HG03354 (cell line): ENCODE data around the gene CNOT11.
A peak's percentile ranks its signal among the peaks of the same experiment; 100 is the strongest.

ENCODE experiments used
- ATAC-seq: cut with Tn5 transposase; IDR thresholded peaks from one replicate; pipeline ENCODE4 v1.9.1; 2021; ENCODE audit warnings: mild to moderate bottlenecking; ENCODE audit not compliant: unreplicated experiment, poor library complexity, severe bottlenecking

Gene CNOT11

DNA sequence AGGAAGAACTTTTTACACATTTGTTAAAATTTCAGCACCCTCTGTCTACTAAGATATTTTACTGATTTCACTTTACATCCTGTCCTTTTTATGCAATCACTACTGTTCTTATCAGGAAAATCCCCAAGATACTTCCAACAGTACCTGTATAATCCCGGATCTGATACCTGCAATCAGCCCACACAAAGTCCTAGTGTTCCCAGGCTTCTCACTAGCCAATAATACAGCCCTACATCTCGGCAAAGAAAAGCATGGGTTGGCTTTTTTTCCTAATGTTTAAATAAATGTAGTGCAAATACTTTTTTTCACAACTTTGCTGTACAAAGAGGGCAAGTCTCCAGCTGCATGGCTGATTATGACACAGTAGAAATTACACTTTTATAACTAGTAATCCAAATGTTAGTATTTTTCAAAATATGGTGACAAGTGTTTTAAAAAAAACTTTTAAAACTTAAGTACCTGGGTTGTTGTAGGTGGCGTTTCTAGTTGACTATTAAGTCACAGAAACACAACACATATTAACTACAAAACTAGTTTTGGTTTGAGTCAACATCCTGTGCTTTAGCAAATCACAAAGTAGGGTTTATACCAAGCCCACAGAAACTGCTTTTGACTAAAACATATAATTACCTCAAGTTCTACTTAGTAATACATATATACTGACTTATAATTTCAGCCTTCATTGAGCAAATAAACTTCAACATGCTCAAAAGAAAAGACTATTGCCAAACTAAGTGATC lies 19.5 kb downstream of the CNOT11 start:
- ATAC-seq, result peak; percentile 82

GRCh38 chr2:101273056-101273455 lies 20.4 kb downstream of the CNOT11 start:
- ATAC-seq, result no peak

GRCh38 chr2:101274142-101274541 lies 21.5 kb downstream of the CNOT11 start:
- no peak for ATAC-seq

- ATAC-seq, result no peak
These were observed 24.4 kb downstream of the CNOT11 start for GRCh38 chr2:101277111-101277510.

- ATAC-seq, result no peak
These were observed 26.2 kb downstream of the CNOT11 start for GRCh38 chr2:101278925-101279324.

DNA sequence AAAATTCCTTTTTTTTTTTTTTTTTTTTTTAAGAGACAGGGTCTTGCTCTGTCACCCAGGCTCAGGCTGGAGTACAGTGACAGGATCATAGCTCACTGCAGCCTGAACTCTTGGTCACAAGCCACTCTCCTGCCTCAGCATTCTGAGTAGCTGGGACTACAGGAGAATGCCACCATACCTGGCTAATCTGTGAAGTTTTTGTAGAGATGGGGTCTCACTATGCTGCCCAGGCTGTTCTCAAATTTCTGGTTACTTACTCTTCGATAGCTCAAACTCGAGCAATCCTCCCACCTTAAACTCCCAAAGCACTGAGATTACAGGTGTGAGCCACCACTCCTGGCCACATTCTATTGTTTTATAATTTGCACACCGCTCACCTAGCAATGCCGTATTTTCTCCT lies 28.8 kb downstream of the CNOT11 start:
- no peak for ATAC-seq

GRCh38 chr2:101282980-101283379 lies 30.3 kb downstream of the CNOT11 start:
- ATAC-seq, result no peak

DNA sequence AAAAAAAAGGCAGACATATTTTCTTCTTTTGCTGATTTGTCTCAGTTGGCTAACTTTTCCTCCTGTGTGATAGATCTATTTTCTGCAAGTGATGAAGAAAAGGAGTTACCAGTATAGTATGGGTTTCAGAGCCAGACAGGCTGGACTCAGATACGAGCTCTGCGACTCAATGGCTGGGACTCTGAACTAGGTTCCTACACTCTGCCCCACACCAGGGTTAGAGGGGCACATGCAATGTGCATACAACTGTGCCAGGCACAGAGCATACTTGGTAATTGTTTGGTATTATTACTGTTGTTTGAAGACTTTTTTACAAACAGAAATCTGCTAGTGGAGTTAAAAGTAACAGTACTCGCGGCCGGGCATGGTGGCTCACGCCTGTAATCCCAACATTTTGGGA lies 34.0 kb downstream of the CNOT11 start:
- no peak for ATAC-seq

DNA sequence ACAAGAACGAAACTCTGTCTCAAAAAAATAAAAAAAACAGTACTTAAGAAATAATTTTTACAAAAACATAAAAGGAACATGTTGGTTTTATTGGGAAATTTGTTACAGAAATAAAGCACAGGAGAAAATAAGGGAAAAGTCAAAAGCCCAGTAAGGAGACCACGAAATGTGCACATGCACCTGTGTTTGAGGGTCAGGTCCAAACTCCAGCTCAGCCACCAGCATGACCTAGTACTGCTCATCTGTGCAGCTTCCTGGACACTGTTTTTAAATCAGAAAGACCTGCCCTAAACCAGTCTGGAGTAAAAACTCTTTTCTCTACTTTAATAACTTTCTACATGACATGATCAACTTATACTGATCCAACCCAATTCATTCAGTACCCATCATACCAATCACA lies 34.6 kb downstream of the CNOT11 start:
- no peak for ATAC-seq

GRCh38 chr2:101290711-101291110 lies 38.0 kb downstream of the CNOT11 start:
- no peak for ATAC-seq

DNA sequence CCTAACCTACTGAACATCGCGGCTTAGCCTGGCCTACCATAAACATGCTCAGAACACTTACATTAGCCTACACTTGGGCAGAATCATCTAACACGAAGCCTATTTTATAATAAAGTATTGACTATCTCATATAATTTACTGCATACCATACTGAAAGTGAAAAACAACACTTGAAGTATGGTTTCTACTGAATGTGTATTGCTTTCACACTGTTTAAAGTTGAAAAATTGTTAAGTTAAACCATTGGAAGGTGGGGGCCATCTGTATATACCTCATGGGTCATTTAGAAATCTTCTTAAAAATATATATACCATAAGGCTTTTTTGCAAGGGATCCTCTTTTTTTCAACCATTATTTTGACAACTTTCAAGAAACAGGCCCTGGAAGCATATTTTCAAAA lies 39.3 kb downstream of the CNOT11 start:
- peak; percentile 67 for ATAC-seq

DNA sequence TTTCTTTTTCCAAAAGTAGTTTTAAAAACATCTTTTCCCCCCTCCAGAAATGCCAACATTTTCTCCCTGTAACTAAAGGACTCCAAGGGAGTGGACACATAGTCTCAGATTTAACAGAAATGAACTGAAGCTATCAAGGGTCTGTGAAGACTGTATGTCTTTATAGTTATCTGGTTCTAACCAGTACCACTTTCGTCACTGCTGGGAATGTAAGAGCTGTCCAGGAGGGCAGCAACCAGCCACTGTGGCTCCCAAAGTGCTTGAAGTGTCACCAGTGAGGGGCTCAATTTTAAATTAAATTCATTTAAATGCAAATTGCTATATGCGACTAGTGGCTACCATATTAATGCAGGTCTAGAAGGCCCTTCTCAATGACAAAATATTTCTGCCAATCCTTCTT lies 40.9 kb downstream of the CNOT11 start:
- ATAC-seq, result no peak

DNA sequence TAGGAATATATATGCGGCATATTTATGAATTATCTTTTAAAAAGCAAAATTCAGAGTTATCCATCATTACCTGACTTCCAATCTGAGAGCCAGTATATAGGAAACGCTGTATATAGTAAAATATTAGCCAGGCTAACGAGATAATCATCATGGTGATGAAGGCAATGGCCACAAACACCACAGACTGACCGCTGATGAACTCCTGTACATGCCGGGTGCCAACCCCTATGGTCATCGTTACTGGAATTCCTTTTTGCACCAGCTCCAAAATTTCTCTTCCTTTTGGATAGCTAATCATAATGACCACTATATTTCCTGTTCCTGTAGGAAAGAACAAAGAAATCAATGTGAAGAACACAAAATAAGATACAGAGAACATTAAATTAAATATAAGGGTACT lies 42.2 kb downstream of the CNOT11 start:
- ATAC-seq, result no peak

- no peak for ATAC-seq
These were observed 43.2 kb downstream of the CNOT11 start for GRCh38 chr2:101295895-101296294.

DNA sequence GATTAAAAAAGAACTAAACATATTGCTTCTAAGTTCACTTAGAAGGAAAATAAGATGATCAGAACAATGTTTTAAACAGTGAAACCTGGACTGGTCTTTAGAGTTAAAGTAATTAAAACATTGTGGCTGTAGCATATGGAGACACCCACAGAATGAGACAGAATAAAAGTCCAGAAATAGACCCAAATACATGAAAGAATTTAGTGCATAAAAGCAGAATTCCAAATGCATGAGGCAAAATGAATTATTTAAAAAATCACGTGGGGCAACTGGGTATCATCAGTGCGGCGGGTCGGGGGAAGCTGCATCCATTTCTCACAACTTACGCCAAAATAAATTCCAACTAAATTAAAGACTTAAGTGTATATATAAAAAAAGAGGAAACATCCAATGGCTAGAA lies 43.7 kb downstream of the CNOT11 start:
- ATAC-seq, result no peak

GRCh38 chr2:101297383-101297782 lies 44.7 kb downstream of the CNOT11 start:
- ATAC-seq, result no peak

DNA sequence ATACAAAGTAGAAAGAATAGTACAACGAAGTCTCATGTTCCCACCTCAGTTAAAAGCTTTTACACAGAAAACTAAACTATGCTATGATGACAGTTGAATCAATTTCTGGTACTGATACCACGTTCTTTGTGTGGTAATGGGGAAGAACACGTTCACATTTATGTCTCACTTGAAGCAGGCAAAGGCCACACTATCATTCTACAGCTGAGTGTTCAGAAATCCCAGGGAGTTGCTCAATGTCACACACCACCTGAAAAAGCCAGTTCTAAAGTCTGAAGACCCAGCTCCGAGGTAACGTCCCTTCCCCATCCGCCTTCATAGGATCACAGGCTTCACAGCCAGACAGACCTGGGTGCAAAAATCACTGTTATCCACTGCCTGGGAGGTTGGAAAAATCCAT lies 46.9 kb downstream of the CNOT11 start:
- no peak for ATAC-seq

GRCh38 chr2:101300164-101300563 lies 47.5 kb downstream of the CNOT11 start:
- no peak for ATAC-seq

DNA sequence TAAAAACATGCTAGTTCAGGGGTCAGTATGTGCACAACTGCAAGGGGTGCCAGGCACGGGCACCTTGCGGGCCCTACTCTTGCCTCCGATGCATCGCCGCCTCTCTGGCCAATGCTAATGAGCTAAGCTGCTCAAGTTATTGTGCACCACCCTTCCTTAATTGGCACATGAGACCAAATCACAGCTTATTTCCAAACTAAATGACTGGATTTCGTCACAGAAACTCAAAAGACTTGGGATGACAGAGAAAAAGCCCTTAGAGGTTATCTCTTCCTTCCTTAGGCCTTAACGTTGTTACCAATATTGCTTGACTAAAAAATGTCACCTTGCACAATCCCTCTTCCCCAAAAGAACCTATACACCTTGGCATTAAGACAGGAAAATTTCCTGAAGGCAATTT lies 48.1 kb downstream of the CNOT11 start:
- no peak for ATAC-seq

DNA sequence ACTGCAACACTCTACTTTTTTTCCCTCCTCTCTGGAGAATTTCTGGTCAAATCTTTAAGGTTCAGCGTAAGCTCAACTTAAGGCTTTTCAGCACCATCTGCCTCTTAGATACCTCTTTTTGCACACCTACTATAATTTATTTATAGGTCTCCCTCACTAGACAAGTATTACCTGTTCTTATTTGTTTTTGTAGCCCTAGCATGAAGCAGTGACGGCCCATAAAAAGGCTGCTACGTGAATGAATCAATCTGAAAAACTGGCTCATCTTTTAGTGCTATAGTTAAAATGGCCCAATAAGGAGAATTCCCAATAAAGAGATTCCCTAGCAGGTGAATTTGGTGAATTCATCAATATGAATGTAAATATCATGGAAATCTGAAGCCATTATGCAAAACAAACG lies 49.3 kb downstream of the CNOT11 start:
- ATAC-seq, result no peak

DNA sequence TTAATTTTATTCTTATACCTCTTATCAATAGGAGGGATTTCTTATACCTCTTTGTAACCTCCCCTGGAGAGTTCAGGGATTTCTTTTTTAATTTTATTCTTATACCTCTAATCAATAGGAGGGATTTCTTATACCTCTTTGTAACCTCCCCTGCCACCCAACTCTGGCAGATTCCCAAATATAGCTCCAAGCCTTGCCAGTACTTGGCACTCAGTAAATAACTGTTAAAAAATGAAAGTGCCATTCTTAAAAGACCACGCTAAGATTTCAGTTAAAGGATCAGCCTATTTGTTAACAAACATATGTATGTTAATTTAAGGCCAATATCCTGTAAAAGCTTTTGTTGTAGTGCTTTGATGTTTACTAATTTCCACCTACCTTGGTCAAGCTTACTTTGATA lies 51.0 kb downstream of the CNOT11 start:
- ATAC-seq, result no peak

GRCh38 chr2:101305035-101305434 lies 52.3 kb downstream of the CNOT11 start:
- no peak for ATAC-seq
